Neuronal stem cell (in vitro differentiated cells): ENCODE measurements around the gene LRTM1.

Source experiments
- DNase-seq: peaks from one replicate; pipeline ENCODE4 v3.0.0-alpha.2; 2013; ENCODE audit warnings: low spot score
- H2AFZ ChIP-seq: one replicate; pipeline ENCODE4 v1.6.1; 2013; ENCODE audit warnings: mild to moderate bottlenecking, low read length, inconsistent platforms
- H2AK5ac ChIP-seq: 2 replicates; pipeline ENCODE4 v1.6.1; 2013; ENCODE audit warnings: low read depth, mild to moderate bottlenecking, inconsistent platforms, low read length, moderate library complexity, mixed read lengths
- H2BK120ac ChIP-seq: 2 replicates; pipeline ENCODE4 v1.6.1; 2013; ENCODE audit warnings: low read depth, mild to moderate bottlenecking, inconsistent platforms, low read length, moderate library complexity, mixed read lengths
- H2BK12ac ChIP-seq: one replicate; pipeline ENCODE4 v1.6.1; 2013; ENCODE audit warnings: low read length, inconsistent platforms
- H2BK15ac ChIP-seq: 2 replicates; pipeline ENCODE4 v1.6.1; 2013; ENCODE audit warnings: mild to moderate bottlenecking, low read length, inconsistent platforms, mixed read lengths
- H2BK5ac ChIP-seq: one replicate; pipeline ENCODE4 v1.6.1; 2013; ENCODE audit warnings: inconsistent platforms, mild to moderate bottlenecking, low read length, moderate library complexity
- H3K14ac ChIP-seq: one replicate; pipeline ENCODE4 v1.6.1; 2013; ENCODE audit warnings: low read length, inconsistent platforms
- H3K18ac ChIP-seq: 2 replicates; pipeline ENCODE4 v1.6.1; 2013; ENCODE audit warnings: low read length, inconsistent platforms
- H3K23ac ChIP-seq: 2 replicates; pipeline ENCODE4 v1.6.1; 2013; ENCODE audit warnings: low read depth, mild to moderate bottlenecking, mixed read lengths, low read length, inconsistent platforms; ENCODE audit not compliant: poor library complexity
- H3K27ac ChIP-seq: replicated peaks from 3 replicates; pipeline ENCODE4 v1.5.1; 2013; ENCODE audit warnings: low read length, inconsistent platforms
- H3K27me3 ChIP-seq, 3 experiments: 2 replicates each; pipeline ENCODE4 v1.6.1; 2013; ENCODE audit warnings: low read length in 3 of 3, mild to moderate bottlenecking in 2 of 3, inconsistent platforms in 1 of 3, low read depth in 1 of 3, mixed read lengths in 1 of 3, moderate library complexity in 1 of 3; ENCODE audit not compliant: control insufficient read depth in 3 of 3, insufficient read depth in 3 of 3
- H3K36me3 ChIP-seq, 2 donors: replicated peaks in 1 of 2; 2 replicates each; pipeline ENCODE4 v1.6.1; 2013; ENCODE audit warnings: low read length in 2 of 2; ENCODE audit not compliant: control insufficient read depth in 2 of 2, insufficient read depth in 2 of 2
- H3K4ac ChIP-seq: 2 replicates; pipeline ENCODE4 v1.6.1; 2013; ENCODE audit warnings: inconsistent platforms, mild to moderate bottlenecking, low read length, moderate library complexity
- H3K4me1 ChIP-seq, 2 donors: 1 replicate in 1 of 2; 2 replicates in 1 of 2; pipeline ENCODE4 v1.6.1; 2013; ENCODE audit warnings: low read length in 2 of 2, low read depth in 1 of 2; ENCODE audit not compliant: control insufficient read depth in 2 of 2, insufficient read depth in 1 of 2
- H3K4me2 ChIP-seq: one replicate; pipeline ENCODE4 v1.6.1; 2013; ENCODE audit warnings: mild to moderate bottlenecking, low read length, inconsistent platforms; ENCODE audit not compliant: insufficient read depth, poor library complexity, severe bottlenecking
- H3K4me3 ChIP-seq, 2 donors: 2 replicates each; pipeline ENCODE4 v1.5.1; 2013; ENCODE audit warnings: low read length in 2 of 2, mild to moderate bottlenecking in 2 of 2, inconsistent platforms in 1 of 2, moderate library complexity in 1 of 2
- H3K79me1 ChIP-seq: one replicate; pipeline ENCODE4 v1.6.1; 2013; ENCODE audit warnings: low read depth, mild to moderate bottlenecking, inconsistent platforms, low read length, moderate library complexity
- H3K9ac ChIP-seq: one replicate; pipeline ENCODE4 v1.6.1; 2013; ENCODE audit warnings: mild to moderate bottlenecking, low read depth, low read length, inconsistent platforms; ENCODE audit not compliant: poor library complexity
- H3K9me3 ChIP-seq, 2 donors: replicated peaks in 1 of 2; 2 replicates each; pipeline versions ENCODE3 to v1.6.1; 2013; ENCODE audit warnings: low read length in 2 of 2, mild to moderate bottlenecking in 2 of 2, inconsistent platforms in 1 of 2, low read depth in 1 of 2, mixed read lengths in 1 of 2, moderate library complexity in 1 of 2; ENCODE audit not compliant: control insufficient read depth in 2 of 2, insufficient read depth in 1 of 2
- H4K8ac ChIP-seq: one replicate; pipeline ENCODE4 v1.6.1; 2013; ENCODE audit warnings: low read depth, mild to moderate bottlenecking, inconsistent platforms, low read length, moderate library complexity
- H4K91ac ChIP-seq: one replicate; pipeline ENCODE4 v1.6.1; 2013; ENCODE audit warnings: low read length, low read depth, mild to moderate bottlenecking, inconsistent platforms; ENCODE audit not compliant: poor library complexity
- WGBS, 2 donors: extraction: QIAGEN DNeasy Blood & Tissue Kit; methylation state at CpG; one replicate each; pipeline ENCODE4 v1.1.7; 2013; ENCODE audit warnings: missing lambda C conversion rate in 2 of 2, mixed read lengths in 1 of 2; ENCODE audit not compliant: insufficient read length in 2 of 2, insufficient replicate concordance in 1 of 2; ENCODE audit errors: extremely low coverage in 2 of 2; 5-methylcytosine and 5-hydroxymethylcytosine counted together

Gene LRTM1

GRCh38 chr3:54968546-54969172, 40.8 kb upstream of the LRTM1 start:
- H3K18ac ChIP-seq = no peak overlapping the region
- no peak overlapping the region for H2AK5ac ChIP-seq
- no peak for DNase-seq
- no peak overlapping the region for H3K23ac ChIP-seq
- H4K8ac ChIP-seq = no peak overlapping the region
- H2BK12ac ChIP-seq = no peak overlapping the region
- no peaks in the 10 kb centered on the region for H3K27me3 ChIP-seq
- no peak overlapping the region for H2BK15ac ChIP-seq
- H3K4me3 ChIP-seq = no peak overlapping the region
- H3K4me1 ChIP-seq = peaks cover 8 to 33% of the 10 kb centered on the region in 2 donors
- no peak overlapping the region for H3K4me2 ChIP-seq
- H3K4ac ChIP-seq = no peak overlapping the region
- no peak overlapping the region for H2AFZ ChIP-seq
- WGBS, 2 donors = no CpG with 5 or more reads among the region's 5 CpGs
- H2BK120ac ChIP-seq = no peak overlapping the region
- no peaks in the 10 kb centered on the region for H3K36me3 ChIP-seq
- peaks cover 0 to 2% of the 10 kb centered on the region in 2 donors for H3K9me3 ChIP-seq
- no peaks in the 10 kb centered on the region for H3K79me1 ChIP-seq
- H2BK5ac ChIP-seq = no peak overlapping the region
- H3K14ac ChIP-seq = no peak overlapping the region
- H3K9ac ChIP-seq = no peak overlapping the region
- no peak overlapping the region for H3K27ac ChIP-seq
- H4K91ac ChIP-seq = no peak overlapping the region

DNA sequence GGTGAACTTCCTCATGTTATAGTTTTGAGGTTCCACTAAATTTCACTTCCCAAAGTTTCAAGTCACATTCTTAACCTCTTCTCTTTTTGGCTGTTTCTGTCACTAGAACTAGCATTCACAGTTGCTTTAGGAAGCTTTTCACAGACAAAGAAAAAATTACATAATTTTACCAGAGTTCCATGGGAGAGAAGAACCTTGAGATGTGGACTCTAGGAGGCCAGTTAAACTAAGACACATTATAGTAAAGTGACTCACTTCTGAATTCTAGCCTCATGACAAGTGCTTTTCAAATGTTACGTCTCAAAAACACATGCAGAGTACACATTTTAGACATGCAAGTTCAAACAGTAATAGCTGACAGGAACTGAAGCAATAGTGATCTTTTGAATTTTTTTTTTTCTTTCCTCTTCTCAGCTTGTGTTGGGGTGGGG, 39.9 kb upstream of the LRTM1 start:
- peaks cover 8 to 27% of the 10 kb centered on the region in 2 donors for H3K4me1 ChIP-seq
- no peaks in the 10 kb centered on the region for H3K27me3 ChIP-seq
- H2BK5ac ChIP-seq = no peak overlapping the region
- H2BK12ac ChIP-seq = no peak overlapping the region
- H2BK15ac ChIP-seq = no peak overlapping the region
- no peak overlapping the region for H3K4me2 ChIP-seq
- no peak overlapping the region for H3K27ac ChIP-seq
- no peak overlapping the region for H3K23ac ChIP-seq
- DNase-seq = no peak
- H3K14ac ChIP-seq = no peak overlapping the region
- H2BK120ac ChIP-seq = no peak overlapping the region
- no peak overlapping the region for H2AFZ ChIP-seq
- no peak overlapping the region for H3K9ac ChIP-seq
- no peak overlapping the region for H3K4ac ChIP-seq
- peaks cover 0 to 2% of the 10 kb centered on the region in 2 donors for H3K9me3 ChIP-seq
- no peak overlapping the region for H2AK5ac ChIP-seq
- no peak overlapping the region for H4K8ac ChIP-seq
- H3K18ac ChIP-seq = no peak overlapping the region
- no peaks in the 10 kb centered on the region for H3K79me1 ChIP-seq
- no peak overlapping the region for H4K91ac ChIP-seq
- H3K36me3 ChIP-seq = no peaks in the 10 kb centered on the region
- no peak overlapping the region for H3K4me3 ChIP-seq
- WGBS, 2 donors = no CpG with 5 or more reads among the region's 1 CpG

GRCh38 chr3:54966979-54967378, 39.1 kb upstream of the LRTM1 start:
- Histone ChIP-seq H2AFZ (no peak overlapping the region), H3K27me3 (no peaks in the 10 kb centered on the region), H3K79me1 (no peaks in the 10 kb centered on the region), H3K4me1 (peaks cover 7 to 27% of the 10 kb centered on the region in 2 donors), H2BK12ac (no peak overlapping the region), H2BK5ac (no peak overlapping the region), H2BK15ac (no peak overlapping the region), H3K27ac (no peak overlapping the region), H3K9ac (no peak overlapping the region), H4K8ac (no peak overlapping the region), H4K91ac (no peak overlapping the region), H3K18ac (no peak overlapping the region), H3K4ac (no peak overlapping the region), H3K23ac (no peak overlapping the region), H3K14ac (no peak overlapping the region), H3K36me3 (no peaks in the 10 kb centered on the region), H2AK5ac (no peak overlapping the region), H3K4me3 (no peak overlapping the region), H2BK120ac (no peak overlapping the region), H3K9me3 (peaks cover 0 to 2% of the 10 kb centered on the region in 2 donors), H3K4me2 (no peak overlapping the region)
- DNase-seq = no peak
- no CpG with 5 or more reads among the region's 6 CpGs for WGBS, 2 donors

DNA sequence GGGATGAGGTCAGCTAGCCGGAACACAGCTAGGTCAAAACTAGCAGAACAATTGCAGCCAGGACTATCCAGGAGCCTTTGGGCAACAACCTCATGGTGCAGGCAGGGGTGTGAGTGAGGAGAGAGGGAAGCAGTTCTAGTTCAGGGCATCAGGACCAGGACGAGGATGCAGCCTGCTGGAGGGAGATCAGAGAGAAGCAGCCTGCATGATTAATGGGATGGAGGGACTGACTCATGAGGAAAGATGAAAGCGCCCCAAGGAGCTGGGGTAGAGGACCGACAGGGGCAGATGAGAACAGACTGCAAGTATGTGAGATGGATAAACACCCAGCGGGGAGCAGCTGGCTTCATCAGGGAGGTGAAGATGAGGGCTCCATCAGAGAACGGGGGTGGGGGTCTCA, 37.9 kb upstream of the LRTM1 start:
- no peak overlapping the region for H2AK5ac ChIP-seq
- no peak overlapping the region for H3K4me3 ChIP-seq
- no peaks in the 10 kb centered on the region for H3K79me1 ChIP-seq
- H3K14ac ChIP-seq = no peak overlapping the region
- DNase-seq = no peak
- no peak overlapping the region for H3K4me2 ChIP-seq
- no peak overlapping the region for H3K23ac ChIP-seq
- H2BK15ac ChIP-seq = peak overlapping the region; percentile 20
- no peak overlapping the region for H2AFZ ChIP-seq
- H2BK120ac ChIP-seq = no peak overlapping the region
- no peaks in the 10 kb centered on the region for H3K36me3 ChIP-seq
- H4K91ac ChIP-seq = no peak overlapping the region
- no peak overlapping the region for H3K9ac ChIP-seq
- H3K27me3 ChIP-seq = no peaks in the 10 kb centered on the region
- H4K8ac ChIP-seq = no peak overlapping the region
- no CpG with 5 or more reads among the region's 6 CpGs for WGBS, 2 donors
- H3K4ac ChIP-seq = no peak overlapping the region
- H2BK12ac ChIP-seq = no peak overlapping the region
- peaks cover 0 to 2% of the 10 kb centered on the region in 2 donors for H3K9me3 ChIP-seq
- peaks cover 7 to 29% of the 10 kb centered on the region in 2 donors for H3K4me1 ChIP-seq
- no peak overlapping the region for H3K27ac ChIP-seq
- no peak overlapping the region for H2BK5ac ChIP-seq
- no peak overlapping the region for H3K18ac ChIP-seq
